ENCODE results near the gene FGD2.

DNA sequence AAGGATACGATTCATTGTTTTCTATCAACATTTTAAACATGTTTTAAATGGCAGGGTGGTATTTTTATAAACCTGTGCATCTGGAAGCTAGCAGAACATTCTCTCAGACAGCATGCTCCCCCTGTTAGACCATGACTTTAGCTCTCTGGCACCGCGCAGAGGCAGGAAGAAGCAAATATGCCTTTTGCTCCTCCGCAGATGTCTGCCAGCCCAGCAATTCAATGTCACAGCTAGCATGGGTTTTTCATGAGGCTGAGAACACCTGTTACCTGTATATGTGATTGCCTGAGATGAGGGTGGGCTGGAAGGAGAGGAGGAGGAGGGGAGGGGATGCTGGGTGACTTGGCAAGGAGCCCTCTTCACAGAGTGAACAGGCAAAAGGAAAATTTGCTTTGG lies 26.1 kb upstream of the FGD2 start:
- TF ChIP-seq, protein P1, sequence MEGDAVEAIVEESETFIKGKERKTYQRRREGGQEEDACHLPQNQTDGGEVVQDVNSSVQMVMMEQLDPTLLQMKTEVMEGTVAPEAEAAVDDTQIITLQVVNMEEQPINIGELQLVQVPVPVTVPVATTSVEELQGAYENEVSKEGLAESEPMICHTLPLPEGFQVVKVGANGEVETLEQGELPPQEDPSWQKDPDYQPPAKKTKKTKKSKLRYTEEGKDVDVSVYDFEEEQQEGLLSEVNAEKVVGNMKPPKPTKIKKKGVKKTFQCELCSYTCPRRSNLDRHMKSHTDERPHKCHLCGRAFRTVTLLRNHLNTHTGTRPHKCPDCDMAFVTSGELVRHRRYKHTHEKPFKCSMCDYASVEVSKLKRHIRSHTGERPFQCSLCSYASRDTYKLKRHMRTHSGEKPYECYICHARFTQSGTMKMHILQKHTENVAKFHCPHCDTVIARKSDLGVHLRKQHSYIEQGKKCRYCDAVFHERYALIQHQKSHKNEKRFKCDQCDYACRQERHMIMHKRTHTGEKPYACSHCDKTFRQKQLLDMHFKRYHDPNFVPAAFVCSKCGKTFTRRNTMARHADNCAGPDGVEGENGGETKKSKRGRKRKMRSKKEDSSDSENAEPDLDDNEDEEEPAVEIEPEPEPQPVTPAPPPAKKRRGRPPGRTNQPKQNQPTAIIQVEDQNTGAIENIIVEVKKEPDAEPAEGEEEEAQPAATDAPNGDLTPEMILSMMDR (IDR thresholded peaks at IDR 0.05), result peak in 4 of 6 experiments; percentile 42 to 78 (median 68)
- TF ChIP-seq POLR2A (IDR thresholded peaks at IDR 0.05), result no peak
